GM18526 (cell line): ENCODE results near the gene CYP2A6.

ENCODE experiments used
- POLR2A ChIP-seq: IDR thresholded peaks from 3 replicates; pipeline ENCODE4 v1.6.1; 2011; ENCODE audit not compliant: insufficient read length; ENCODE audit errors: extremely low read depth

Gene CYP2A6

GRCh38 chr19:40822161-40822560, 28.1 kb downstream of the CYP2A6 start:
- no peak for TF ChIP-seq POLR2A

GRCh38 chr19:40815223-40815622, 35.0 kb downstream of the CYP2A6 start:
- no peak for TF ChIP-seq POLR2A

GRCh38 chr19:40813182-40813581, 37.1 kb downstream of the CYP2A6 start:
- no peak for TF ChIP-seq POLR2A

GRCh38 chr19:40811478-40812341, 38.5 kb downstream of the CYP2A6 start:
- TF ChIP-seq POLR2A = no peak

GRCh38 chr19:40810160-40810559, 40.1 kb downstream of the CYP2A6 start:
- TF ChIP-seq POLR2A = no peak

GRCh38 chr19:40809358-40810086, 40.7 kb downstream of the CYP2A6 start:
- TF ChIP-seq POLR2A = peak; percentile 5

- no peak for TF ChIP-seq POLR2A
These were observed 41.8 kb downstream of the CYP2A6 start for GRCh38 chr19:40808497-40808896.

- no peak for TF ChIP-seq POLR2A
These were observed 42.3 kb downstream of the CYP2A6 start for GRCh38 chr19:40808021-40808325.

- no peak for TF ChIP-seq POLR2A
These were observed 42.9 kb downstream of the CYP2A6 start for GRCh38 chr19:40807147-40808020.

- TF ChIP-seq POLR2A = no peak
These were observed 43.7 kb downstream of the CYP2A6 start for GRCh38 chr19:40806423-40807146.

- no peak for TF ChIP-seq POLR2A
These were observed 44.9 kb downstream of the CYP2A6 start for GRCh38 chr19:40805258-40805868.

- TF ChIP-seq POLR2A = no peak
These were observed 45.4 kb downstream of the CYP2A6 start for GRCh38 chr19:40804783-40805242.

- TF ChIP-seq POLR2A = peak; percentile 3
These were observed 46.1 kb downstream of the CYP2A6 start for GRCh38 chr19:40803857-40804782.

GRCh38 chr19:40803170-40803856, 46.9 kb downstream of the CYP2A6 start:
- TF ChIP-seq POLR2A = no peak
